PFSK-1 (cell line): Measurements from ENCODE around the gene SPDYE5. TPM values are rescaled to one million over a fixed set of nuclear protein-coding genes. Genes with fewer than 3 reads are reported as not detected.
"Not testable (repeated sequence)": the region's sequence is repeated elsewhere in the genome, so short reads cannot be mapped to it uniquely, and the experiment has no call there.

ENCODE experiments used
- FOXP2 ChIP-seq: optimal IDR thresholded peaks from 2 replicates; pipeline ENCODE3; 2011; ENCODE audit warnings: borderline replicate concordance, control low read depth, inconsistent platforms; ENCODE audit not compliant: insufficient read depth; ENCODE audit errors: extremely low read length, extremely low read depth
- POLR2AphosphoS5 ChIP-seq: IDR thresholded peaks from 2 replicates; pipeline ENCODE4 v1.6.1; 2012; ENCODE audit warnings: low read depth, mild to moderate bottlenecking, control low read depth, low read length, moderate library complexity
- REST ChIP-seq, 2 experiments: IDR thresholded peaks; 2 replicates each; pipeline versions ENCODE4 v1.6.1 to v1.8.0; 2011 to 2012; ENCODE audit warnings: low read depth in 2 of 2, low read length in 2 of 2, control low read depth in 1 of 2, inconsistent platforms in 1 of 2, mild to moderate bottlenecking in 1 of 2, moderate library complexity in 1 of 2; ENCODE audit not compliant: insufficient read depth in 1 of 2
- SIN3A ChIP-seq: IDR thresholded peaks from 2 replicates; pipeline ENCODE4 v1.6.1; 2012; ENCODE audit warnings: mild to moderate bottlenecking, low read length, moderate library complexity, borderline replicate concordance; ENCODE audit not compliant: insufficient read depth
- TAF1 ChIP-seq: IDR thresholded peaks from 2 replicates; pipeline ENCODE4 v1.6.1; 2012; ENCODE audit warnings: low read length, control low read depth, borderline replicate concordance; ENCODE audit not compliant: insufficient read depth
- polyA plus RNA-seq: library from polyadenylated mRNA; unstranded; fragments of >200 nt; gene quantifications from one replicate; pipeline ENCODE4 v1.2.1, GENCODE V29; 2012; ENCODE audit warnings: low read depth, missing spikeins; ENCODE audit not compliant: insufficient read length

The SPDYE5 gene, protein sequence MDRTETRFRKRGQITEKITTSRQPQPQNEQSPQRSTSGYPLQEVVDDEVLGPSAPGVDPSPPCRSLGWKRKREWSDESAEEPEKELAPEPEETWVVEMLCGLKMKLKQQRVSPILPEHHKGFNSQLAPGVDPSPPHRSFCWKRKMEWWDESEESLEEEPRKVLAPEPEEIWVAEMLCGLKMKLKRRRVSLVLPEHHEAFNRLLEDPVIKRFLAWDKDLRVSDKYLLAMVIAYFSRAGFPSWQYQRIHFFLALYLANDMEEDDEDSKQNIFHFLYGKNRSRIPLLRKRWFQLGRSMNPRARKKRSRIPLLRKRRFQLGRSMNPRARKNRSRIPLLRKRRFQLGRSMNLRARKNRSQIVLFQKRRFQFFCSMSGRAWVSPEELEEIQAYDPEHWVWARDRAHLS
- polyA plus RNA-seq = 0.26 TPM

DNA sequence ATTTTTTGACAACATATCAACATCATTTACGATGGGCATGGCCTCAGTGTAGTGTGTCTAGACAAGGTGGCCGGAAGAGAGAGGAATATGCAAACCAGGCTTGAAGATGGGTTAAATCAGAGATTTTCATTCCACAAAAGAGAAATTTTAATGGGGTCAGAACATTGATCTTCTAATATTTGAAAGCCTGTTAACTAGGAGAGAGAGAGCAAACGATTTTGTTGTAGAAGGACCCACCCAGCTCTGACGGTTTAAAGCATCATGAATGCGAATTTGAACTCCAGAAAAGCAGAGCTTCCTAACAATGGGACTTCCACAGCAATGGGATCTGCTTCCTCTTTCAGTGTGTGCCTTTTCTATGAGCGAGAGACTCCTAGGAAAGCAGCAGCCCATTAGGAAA, at the start of gene SPDYE5:
Gene SPDYE5 (plus strand): TSS at position 301 of the 400 bp plus-strand sequence. CDS start 1,728 bp downstream, outside the sequence.
- TF ChIP-seq TAF1; POLR2AphosphoS5; REST (IDR thresholded peaks at IDR 0.05; ENCODE audit: insufficient read depth in 1 of 2, low read depth in 2 of 2, low read length in 2 of 2): not testable (repeated sequence)

DNA sequence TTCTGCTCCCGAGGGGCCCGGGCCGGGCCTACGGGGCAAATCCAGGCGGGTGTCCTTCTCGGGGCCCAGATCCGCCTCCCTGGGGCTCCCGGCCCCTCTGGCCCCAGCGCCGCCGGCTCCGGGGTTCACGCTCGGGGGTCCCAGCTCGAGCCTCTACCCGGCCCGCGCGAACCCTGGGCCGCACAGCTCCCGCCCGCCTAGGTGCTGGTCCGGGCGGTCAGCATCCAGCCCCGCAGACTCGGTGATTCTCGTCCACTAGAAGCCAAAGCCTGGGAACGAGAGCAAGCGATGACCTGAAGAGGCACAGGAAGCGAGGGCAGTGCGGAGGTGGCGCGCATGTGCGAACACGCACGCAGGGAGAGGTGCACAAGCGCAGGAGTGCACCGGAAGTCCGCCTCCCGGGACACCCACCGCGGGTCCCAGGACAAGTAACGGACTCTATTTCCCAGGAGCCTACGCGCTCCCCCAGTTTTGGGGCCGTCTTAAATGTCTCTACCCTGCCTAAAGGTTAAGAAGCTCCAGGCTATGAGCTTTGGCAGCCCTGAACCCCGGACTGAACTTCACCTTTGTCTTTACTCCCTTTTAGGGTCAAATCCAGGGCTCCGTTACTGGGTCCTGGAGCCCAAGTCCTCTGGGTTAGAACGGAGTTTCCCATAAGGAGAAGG, 6.0 kb upstream of the SPDYE5 start, which contains the start of gene POM121C:
Gene POM121C (minus strand): TSS at position 321 of the 665 bp plus-strand sequence. CDS start 44,803 bp downstream, outside the sequence.
- 0 out of 2 replicates have a peak, but pooled peaks have one; percentile 38 for TF ChIP-seq TAF1
- peak; percentile 67 for TF ChIP-seq POLR2AphosphoS5

GRCh38 chr7:75531359-75531821, 39.3 kb downstream of the SPDYE5 start:
- TF ChIP-seq FOXP2 (no peak), TAF1 (no peak), SIN3A (no peak), POLR2AphosphoS5 (no peak), REST (IDR thresholded peaks at IDR 0.05; ENCODE audit: insufficient read depth in 1 of 2, low read depth in 2 of 2, low read length in 2 of 2) (no peak)

DNA sequence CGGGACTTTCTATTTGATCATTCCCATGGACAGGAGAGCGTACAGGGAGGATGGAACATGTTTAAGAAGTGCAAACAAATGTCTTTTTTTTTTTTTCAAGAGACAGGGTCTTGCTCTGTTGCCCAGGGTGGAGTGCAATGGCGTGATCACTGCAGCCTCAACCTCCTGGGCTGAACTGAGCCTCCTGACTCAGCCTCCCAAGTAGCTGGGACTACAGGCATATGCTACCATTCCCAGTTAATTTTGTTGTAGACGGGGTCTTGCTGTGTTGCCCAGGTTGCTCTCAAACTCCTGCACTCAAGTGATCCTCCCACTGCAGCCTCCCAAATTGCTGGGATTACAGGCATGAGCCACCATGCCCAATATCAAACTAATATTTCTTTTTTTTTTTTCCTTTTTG, 40.5 kb downstream of the SPDYE5 start:
- TF ChIP-seq TAF1 (no peak), FOXP2 (no peak), POLR2AphosphoS5 (no peak), SIN3A (no peak), REST (IDR thresholded peaks at IDR 0.05; ENCODE audit: insufficient read depth in 1 of 2, low read depth in 2 of 2, low read length in 2 of 2) (no peak)

DNA sequence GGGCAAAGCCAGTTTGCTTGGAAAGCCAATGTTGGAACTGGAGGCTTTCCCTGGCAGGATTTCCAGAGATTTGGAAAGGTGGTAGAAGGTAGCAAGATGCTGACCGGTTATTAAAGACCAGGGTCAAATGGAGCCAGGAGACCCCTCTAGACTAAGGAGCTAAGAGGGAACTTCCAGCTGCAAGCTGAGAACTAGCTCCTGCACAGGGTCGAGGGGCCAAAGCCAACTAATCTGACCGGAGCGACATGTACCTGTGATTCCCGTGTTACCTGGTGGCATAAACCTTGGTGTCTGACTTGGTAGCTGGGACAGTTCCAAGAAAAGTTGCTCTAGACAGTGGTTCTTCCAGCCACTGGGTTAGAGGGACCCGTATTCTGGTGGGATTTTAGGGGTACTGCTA, 41.8 kb downstream of the SPDYE5 start:
- TF ChIP-seq FOXP2 (no peak), TAF1 (no peak), POLR2AphosphoS5 (no peak), SIN3A (no peak), REST (IDR thresholded peaks at IDR 0.05; ENCODE audit: insufficient read depth in 1 of 2, low read depth in 2 of 2, low read length in 2 of 2) (no peak)
